Activated CD8-positive, alpha-beta memory T cell treated with anti-CD3 and anti-CD28 coated beads, Interleukin-2, amount 50 U/mL, for 1 hour (primary cell): ENCODE measurements around the gene TUBA4A.

ENCODE experiments used
- DNase-seq: peaks from one replicate; pipeline ENCODE4 v3.0.0-alpha.2; 2020; ENCODE audit errors: extremely low read depth

TUBA4A gene

DNA sequence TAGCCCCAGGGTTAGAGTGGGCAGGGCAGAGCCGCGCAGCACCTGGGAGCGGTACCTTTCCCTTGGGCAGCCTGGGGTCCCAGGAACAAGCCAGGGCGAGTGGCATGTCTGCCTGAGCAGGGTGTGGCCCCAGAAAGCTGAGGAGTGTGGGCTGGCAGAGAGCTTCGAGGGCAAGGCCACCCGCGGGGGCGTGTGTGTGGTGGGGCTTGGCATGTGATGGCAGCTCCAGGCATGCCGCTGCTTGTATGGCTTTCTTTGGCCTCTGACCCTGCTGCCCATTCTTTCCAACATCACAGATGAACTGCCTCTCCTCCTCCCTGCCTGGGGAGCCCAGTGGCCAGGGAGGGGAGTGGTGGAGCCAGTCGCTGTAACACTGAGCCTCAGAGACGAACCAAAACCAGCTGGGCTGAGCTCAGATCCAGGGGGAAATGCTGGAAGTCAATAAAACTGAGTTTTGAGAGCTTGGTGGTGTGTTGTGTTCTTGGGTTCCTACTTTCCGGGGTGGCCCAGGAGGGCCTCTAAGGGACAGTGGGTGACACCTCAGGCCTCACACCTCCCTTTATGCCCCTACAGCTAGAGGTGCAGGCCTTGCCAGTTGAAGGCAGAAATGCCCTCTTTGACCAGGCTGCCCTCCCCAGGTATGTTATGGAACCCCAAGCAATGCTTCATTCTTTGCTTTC, 32.9 kb upstream of the TUBA4A start:
- DNase-seq = no peak

DNA sequence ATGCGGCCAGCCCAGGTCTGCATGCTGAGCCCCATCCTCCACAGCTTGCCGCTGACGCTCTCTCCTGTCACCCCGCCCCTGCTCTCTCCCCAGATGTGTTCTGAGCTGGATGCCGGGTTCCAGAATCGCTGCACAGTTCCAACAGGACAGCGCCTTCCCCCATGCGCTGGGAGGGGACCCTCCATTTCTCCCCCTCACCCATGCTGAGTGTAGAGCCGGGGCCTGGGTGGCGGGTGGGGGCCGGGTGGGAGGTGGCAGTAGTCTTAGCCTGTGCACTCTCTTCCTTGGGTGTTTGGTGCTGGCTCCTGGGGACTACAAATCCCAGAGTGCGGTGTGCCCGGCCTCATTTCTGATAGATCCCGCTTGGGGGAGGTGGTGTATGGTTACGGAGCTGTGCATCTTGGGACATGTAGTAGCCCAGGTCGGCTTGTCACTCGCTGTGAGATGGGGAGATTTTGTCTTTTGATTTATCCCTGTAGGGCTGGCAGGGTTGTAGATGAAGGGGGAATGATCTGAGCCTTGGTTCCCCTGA, 32.2 kb upstream of the TUBA4A start:
- DNase-seq = no peak

DNA sequence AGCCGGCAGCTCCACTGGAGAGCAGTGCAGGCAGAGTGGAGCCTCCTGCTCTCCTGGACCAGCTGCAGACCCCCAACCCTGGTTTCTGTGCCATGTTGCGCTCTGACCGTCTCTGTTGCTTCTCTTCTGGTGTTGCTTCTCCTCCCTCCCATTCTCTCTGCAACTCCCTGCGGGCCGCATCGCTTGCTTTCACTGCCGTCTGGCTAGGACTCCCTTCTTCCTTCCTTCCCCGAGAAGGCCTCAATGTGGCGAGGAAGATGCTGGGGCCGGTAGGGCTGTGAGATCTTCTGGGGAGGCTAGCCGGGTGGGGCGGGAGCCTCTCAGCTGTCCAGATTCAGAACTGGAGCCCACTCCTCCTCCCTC, 31.6 kb upstream of the TUBA4A start:
- no peak for DNase-seq

DNA sequence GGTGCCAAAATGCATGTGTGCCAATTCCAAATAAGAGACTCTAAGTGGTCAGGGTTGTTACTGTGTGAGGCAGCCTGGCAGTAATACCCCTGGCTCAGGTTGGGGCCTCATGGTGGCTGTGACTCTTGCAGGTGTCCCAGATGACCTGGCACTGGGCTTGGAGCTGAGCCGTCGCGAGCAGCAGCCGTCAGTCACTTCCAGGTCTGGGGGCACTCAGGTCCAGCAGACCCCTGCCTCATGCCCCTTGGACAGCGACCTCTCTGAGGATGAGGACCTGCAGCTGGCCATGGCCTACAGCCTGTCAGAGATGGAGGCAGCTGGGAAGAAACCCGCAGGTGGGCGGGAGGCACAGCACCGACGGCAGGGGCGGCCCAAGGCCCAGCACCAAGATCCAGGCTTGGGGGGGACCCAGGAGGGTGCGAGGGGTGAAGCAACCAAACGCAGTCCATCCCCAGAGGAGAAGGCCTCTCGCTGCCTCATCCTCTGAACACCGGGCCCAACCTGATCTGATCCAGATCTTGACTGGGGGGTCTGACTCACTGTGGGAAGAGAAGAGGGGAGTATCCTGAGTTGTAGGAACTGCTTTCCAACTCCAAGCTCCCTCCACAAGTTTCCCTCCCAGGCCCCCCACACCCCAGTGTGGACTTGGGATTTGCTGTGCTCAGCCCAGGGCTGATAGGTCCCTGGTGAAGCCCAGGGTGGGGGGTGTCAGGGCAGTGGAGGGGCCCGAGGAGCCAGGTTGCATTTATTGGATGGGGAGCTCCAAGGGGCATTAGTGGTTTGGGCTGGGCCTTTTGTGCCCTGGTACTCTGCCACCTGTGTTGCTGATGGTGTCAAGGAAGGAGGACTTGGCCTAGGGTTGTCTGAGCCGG, 31.0 kb upstream of the TUBA4A start:
- DNase-seq = no peak

DNA sequence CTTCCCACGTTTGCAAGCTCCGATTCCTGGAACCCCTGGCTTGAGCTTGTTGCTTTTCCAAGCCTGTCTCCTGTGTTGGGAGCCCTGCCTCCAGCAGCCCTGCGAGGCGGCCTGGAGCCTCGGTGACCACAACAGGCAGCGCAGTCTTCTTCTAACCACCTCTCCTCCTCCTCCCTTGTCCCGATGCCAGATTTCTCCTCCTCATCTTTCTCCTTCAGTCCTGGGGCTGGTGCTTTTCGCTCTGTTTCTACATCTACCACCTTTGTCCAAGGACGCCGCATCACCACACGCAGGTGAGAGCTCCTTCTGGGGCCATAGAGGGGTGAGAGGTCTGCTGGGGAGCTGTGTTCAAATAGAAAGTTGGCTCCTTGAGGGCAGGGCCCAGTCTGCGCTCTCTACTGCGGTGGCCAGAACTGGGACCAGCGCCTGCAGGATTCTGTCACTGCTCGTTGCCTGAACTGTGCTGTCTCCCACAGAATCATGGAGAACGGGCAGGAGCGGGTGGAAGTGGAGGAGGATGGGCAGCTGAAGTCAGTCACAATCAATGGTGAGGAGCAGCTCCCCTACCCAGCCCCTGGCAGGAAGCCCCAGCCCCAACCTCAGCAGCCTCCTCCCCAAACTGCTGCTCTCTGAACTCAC, 29.3 kb upstream of the TUBA4A start:
- no peak for DNase-seq

DNA sequence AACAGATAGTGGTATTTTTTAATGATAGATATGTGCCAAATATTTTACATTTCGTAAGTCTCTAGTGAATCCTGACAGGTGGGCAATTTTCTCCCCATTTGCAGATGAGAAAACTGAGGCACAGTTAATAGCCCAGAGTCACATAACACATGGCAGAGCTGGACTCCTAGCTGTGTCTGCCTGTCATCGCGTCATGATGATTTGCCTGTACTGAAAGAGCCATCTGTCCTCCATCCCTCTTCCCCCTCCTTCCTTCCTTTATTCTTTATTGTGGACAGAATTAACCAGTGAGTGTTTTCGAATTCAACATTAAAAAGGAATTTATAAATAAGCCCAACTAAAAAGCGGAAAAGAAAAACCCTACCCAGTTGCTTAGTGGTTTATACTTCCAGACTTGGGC, 28.7 kb upstream of the TUBA4A start:
- no peak for DNase-seq

DNA sequence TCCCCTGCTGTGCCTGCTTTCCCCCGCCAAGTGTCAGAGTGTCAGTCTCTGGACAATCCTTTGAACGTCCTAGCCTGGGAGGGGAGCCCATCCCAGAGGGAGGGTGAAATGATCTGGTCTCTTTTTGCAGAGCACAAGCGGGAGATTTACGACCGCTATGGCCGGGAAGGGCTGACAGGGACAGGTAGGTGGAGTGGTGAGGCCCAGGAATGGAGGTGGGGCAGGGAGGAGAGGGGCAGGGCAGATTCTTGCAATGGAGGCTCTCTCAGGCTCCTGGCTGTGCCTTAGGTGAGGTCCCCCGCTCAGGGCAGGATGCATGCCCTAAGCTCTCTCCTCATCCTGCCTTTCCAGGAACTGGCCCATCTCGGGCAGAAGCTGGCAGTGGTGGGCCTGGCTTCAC, 27.9 kb upstream of the TUBA4A start:
- no peak for DNase-seq

DNA sequence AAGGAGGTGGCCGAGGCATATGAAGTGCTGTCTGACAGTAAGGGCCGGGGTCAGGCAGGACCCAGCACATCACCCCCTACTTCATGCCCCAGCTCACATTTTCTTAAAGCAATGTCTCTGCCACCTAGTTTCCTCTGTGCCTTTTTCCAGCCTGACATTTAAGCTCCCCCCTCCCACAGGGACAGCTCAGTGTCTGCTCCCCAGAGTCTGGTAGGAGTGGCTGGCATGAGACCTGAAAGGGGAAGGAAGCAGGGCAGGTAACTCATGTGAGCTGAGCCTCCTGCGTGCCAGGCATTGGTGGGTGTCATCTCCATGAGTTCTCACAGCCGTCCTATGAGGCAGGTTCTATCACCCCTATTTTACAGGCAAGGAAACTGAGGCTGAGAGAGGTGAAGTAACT, 26.9 kb upstream of the TUBA4A start:
- no peak for DNase-seq

DNA sequence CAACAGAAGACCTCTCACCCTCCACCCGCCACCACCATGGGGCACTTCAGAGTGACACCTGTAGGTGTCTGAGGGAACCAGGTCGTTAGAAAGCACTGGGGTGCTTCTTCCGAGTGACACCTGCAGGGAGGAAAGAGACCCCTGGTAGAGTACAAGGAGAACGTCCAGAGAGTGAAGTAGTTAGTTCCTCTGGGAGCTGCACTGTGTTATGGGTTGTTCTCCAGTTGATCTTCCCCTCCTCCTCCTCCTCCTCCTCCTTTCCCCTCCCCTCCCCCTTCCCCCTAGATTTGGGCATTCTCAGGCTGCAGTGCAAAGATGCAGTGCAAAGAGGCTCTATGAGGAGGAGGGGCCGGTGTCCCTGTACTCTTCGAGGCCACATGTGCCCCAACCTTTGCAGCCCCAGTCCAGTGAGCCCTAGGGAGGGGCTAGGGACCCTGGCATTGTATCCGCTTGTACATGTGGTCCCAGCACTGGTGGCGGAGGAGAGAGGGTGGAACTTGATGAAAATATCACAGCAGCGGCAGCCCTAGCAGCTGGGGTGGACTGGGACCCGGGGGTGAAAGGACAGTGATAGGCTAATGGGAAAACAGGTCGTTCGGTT, 26.3 kb upstream of the TUBA4A start:
- no peak for DNase-seq

DNA sequence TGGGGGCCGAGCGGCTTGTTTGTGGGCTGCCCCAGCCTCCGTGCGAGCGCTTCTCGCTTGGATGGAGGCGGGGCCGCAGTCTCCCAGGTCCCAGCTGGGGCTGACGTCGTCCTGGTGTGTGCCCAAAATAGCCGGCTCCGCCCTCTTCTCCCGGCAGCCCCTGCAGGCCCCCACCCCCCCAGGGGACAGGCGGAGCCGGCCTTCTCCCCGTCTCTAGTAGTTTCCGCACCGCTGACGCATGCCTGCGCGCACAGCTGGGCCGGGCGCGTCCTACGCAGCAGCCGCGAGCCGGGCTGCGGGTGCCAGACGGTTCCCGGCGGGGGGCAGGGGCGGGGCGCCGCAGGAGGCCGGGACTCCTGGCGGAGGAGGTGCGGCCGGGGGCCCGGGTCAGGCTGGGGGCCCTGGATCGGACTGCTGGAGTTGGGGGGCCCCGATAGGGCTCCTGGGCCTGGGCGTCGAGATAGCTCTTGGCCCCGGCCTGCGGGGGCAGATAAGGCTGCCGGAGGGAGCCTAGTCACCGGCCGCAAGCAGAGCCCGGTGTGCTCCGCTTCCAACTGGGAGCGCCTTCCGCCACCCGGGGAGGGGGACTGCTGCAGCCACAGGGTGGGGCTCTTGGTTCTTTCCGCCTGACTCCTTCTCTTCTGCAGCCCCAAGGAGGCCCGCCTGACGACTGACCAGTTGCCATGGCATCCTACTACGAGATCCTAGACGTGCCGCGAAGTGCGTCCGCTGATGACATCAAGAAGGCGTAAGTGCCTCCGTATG, 25.6 kb upstream of the TUBA4A start, which contains the start of gene DNAJB2:
Gene DNAJB2, plus strand, starts transcription at position 216 of the 765 bp plus-strand sequence. Its CDS starts 468 bp downstream, at position 684.
- peak; percentile 99 for DNase-seq

DNA sequence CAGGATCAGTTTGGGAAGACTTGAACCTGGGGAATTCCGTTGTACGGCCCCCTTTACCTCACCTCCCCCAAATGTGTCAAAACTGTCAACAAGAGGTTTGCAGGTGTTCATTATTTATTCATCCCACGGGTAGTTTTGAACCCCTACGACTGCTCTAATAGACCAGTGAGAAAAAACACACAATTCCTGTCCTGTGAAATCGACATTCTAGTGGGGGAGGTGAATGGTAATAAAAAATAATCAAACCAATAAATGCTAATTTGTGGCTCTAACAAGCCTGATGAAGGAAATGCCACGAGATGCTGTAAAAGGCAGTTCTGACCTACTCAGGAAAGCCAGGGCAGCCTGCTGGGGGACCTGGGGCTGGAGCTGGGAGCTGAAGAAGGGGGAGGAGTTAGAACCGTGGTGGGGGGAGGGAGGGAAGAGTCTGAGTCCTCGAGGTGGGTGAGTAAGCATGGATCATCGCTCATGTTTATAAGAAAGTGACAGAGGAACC, 25.0 kb upstream of the TUBA4A start:
- no peak for DNase-seq

DNA sequence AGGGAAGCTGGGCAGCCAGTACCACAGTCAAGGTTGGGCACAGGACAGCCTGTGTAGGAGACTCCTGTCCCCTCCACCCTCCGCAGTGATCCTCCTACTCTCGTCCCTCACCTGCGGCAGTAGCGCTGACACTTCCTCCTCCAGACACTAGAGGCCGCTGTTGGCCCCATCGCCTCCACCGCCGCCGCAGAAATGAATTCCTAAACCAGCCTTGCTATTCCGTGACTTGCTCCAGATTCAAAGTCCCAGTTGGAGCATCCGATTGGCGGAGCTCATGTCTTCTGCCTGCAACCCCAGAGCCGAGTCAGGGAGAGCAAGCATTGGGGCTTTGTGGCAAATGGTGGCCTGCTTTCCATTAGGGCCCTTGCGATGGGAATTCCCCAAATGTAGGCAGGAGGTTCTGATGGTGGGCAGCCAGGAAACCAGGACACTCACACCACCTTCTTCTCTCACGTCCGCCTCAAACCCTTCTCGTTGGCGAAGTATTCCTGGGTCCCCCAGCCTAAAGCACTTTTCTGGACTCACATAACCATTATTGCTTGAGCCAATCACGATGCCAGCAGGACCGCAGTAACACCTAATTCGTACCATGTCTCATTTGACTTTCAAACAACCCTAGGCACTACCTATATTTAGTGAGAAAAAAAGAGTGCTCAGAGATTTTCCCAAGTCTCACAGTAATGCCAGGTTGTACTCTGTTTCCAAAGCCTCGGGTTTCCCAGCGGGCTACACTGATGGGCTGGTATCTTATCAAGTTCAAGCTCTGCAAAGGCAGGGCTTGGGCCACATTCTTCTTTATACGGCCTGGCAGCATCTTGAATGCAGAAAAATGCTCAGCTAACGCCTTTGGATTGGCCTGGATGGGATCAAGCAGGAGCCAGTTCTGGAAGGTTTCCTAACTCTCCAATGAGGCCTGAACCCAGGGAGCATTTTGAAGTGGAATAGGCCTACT, 24.3 kb upstream of the TUBA4A start:
- DNase-seq = peak; percentile 39

DNA sequence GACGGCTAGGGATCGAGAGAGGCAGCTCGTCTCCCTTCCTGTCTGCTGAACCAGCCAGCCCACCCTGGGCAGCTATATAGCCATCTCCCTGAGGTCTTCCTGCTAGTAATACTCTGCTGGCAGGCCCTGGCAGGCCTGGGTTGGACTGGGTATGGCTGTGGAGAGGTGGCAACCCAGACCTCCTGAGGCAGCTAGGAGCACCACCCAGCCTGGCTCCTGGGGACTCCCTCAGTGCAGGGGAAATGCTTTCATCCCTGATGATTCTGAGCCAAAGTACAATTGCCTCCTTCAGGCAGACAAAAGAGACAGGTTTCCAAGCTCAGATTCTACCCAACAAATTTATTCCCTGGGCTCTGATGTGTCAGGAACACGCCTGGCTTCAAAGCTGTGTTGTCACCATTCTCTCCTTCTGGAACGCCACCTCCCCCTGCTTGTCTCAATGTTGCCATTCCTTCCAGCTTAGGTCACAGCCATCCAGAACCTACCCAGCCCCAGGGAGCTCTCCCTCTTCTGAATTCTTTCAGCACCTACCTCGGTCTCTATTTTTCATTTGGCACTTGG, 20.7 kb upstream of the TUBA4A start:
- DNase-seq = no peak

DNA sequence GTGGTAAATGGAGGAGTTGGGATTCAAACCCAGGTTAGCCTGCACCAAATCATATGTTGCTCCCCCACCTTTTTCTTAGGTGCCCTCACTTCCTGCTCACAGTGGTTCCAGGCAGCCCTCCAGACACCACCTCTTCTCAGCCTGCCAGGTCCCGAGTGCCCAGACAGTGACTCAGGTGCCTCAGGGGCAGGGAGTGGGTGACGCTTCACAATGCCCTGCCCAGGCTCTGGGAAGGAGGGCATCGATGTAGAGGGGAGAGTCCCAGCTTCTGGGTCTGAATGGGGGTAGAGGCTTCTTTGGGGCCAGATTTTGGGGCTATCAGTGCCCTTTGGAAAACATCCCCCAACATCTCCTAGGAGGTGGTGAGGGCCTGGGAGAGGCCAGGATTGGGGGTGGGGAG, 20.2 kb upstream of the TUBA4A start:
- no peak for DNase-seq

DNA sequence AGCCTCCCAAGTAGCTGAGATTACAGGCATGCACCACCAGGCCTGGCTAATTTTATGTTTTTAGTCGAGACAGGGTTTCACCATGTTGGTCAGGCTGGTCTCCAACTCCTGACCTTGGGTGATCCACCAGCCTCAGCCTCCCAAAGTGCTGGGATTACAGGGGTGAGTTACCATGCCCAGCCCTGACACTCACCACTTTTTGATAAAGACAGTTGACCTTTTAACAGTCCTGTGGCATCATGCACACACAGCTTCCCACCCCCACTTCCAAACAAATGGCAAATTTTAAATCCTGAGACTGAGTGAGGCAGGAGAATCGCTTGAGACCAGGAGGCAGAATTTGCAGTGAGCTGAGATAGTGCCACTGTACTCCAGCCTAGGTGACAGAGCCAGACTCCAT, 19.3 kb upstream of the TUBA4A start:
- DNase-seq = no peak

DNA sequence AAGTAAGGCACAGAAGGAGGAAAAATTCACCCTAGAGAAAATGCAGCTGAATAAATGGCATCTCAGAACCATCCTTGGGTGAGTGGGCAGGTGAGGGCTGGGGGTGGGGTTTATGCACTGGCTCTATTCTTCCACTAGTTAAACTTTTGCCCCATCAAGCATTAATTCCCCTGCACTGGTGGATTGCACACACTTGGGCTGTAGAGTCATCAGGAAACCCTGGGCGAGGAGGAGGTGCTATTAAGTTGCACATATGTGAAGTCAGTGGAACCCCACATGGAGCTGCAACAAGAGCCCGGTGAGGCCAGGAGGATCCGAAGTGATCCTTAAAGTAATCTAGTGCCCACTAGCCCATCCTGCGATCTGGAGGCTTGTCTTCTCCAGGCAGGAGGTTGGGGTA, 18.6 kb upstream of the TUBA4A start:
- no peak for DNase-seq

DNA sequence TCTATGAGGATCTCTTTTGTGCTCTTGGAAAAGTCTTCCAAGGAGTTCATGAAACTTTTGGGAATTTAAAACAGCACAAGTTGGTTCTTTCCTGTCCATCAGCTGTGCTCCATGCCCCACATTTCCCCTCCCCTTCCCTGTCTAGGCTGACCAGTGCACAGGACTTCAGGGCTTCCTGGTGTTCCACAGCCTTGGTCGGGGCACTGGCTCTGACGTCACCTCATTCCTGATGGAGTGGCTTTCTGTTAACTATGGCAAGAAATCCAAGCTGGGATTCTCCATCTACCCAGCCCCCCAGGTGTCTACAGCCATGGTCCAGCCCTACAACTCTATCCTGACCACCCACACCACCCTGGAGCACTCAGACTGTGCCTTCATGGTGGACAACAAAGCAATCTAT, 17.3 kb upstream of the TUBA4A start:
- no peak for DNase-seq

DNA sequence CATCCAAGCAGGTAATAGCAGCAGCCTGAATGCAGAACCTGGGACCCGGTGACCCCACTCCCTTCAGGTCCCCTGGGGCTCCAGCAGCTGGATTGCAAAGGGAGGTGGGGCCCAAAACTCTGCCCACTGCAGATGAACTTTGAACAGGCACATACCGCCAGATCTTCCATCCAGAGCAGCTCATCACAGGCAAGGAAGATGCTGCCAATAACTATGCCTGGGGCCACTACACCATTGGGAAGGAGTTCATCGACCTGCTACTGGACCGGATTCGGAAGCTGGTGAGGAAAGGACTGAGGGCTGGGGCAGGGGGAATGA, 16.3 kb upstream of the TUBA4A start:
- DNase-seq = no peak

DNA sequence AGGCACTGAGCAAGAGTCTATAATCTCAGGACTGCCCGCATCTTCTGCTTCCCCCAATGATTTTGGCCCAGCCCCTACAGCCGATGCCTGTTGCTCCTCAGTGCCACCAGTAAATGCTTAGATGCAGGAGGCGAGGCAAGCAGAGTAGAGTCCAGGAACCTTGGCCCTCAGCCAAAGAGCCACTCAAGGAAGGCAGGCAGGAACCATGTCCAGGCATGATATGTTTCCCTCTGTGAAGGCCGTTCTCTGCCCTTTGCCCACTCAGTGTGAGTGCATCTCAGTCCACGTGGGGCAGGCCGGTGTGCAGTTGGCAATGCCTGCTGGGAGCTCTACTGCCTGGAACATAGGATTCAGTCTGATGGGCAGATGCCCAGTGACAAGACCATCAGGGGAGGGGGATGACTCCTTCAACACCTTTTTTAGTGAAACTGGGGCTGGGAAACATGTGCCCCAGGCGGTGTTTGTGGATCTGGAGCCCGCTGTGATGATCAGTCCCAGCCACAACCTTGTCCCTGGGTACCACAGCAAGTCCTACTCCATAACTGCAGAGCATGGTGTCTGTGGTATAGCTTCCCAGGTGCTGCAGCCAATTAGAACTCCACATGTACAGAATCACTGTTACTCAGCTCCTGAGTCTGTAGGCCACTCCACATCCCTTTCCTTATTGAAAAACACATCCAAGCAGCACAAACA, 15.8 kb upstream of the TUBA4A start:
- no peak for DNase-seq
